OCI-LY7 (cell line): ENCODE data around the gene COL6A2. TPM values are rescaled to one million over a fixed set of nuclear protein-coding genes. Genes with fewer than 3 reads are reported as not detected.

Source experiments
- BruUV-seq: library from RNA; stranded (reverse); fragments of 400-500 nt; replicated peaks from 2 replicates; lab custom pipeline; 2021; lab: Mats Ljungman, UMichigan
- CTCF ChIA-PET: fragments of 300-600 bp; sonication (Branson Sonifier 250); formaldehyde crosslinking; loops from one replicate; lab custom pipeline; 2022; ENCODE audit warnings: antibody characterized with exemption; ENCODE audit not compliant: unreplicated experiment; lab: Charles Lee
- POLR2A ChIA-PET: fragments of 300-600 bp; sonication (Branson Sonifier 250); formaldehyde crosslinking; loops from one replicate; lab custom pipeline; 2022; ENCODE audit warnings: antibody characterized with exemption; lab: Charles Lee
- DNase-seq: peaks from one replicate; pipeline ENCODE4 v3.0.0-alpha.2; 2015; ENCODE audit warnings: low spot score
- H2AFZ ChIP-seq: fragments of 200-600 bp; sonication (generic), shearing (Covaris generic); 2 replicates; pipeline ENCODE4 v1.6.1; 2014; ENCODE audit warnings: mild to moderate bottlenecking, antibody characterized with exemption, low read length, moderate library complexity
- H3K27ac ChIP-seq: fragments of 200-600 bp; sonication (generic); 2 replicates; pipeline ENCODE4 v1.5.1; 2014; ENCODE audit warnings: mixed run types, low read depth, mild to moderate bottlenecking, moderate library complexity, low read length, inconsistent platforms; ENCODE audit not compliant: poor library complexity, severe bottlenecking
- H3K36me3 ChIP-seq: fragments of 200-600 bp; sonication (generic); 2 replicates; pipeline ENCODE4 v1.6.1; 2014; ENCODE audit warnings: mild to moderate bottlenecking, antibody characterized with exemption, low read length, moderate library complexity, mixed read lengths; ENCODE audit not compliant: insufficient read depth
- H3K4me1 ChIP-seq: fragments of 200-600 bp; sonication (generic); 2 replicates; pipeline ENCODE4 v1.5.1; 2014; ENCODE audit warnings: mild to moderate bottlenecking, low read length; ENCODE audit not compliant: insufficient read depth, poor library complexity, severe bottlenecking
- H3K4me2 ChIP-seq: fragments of 200-600 bp; sonication (generic); 2 replicates; pipeline ENCODE4 v1.6.1; 2014; ENCODE audit warnings: mild to moderate bottlenecking, low read length
- H3K4me3 ChIP-seq: fragments of 200-600 bp; sonication (generic); 2 replicates; pipeline ENCODE4 v1.5.1; 2014; ENCODE audit warnings: mild to moderate bottlenecking, low read depth, low read length; ENCODE audit not compliant: poor library complexity, severe bottlenecking
- H3K79me2 ChIP-seq: fragments of 200-600 bp; sonication (generic); 2 replicates; pipeline ENCODE4 v1.6.1; 2016; ENCODE audit warnings: low read depth, mild to moderate bottlenecking, low read length, moderate library complexity, mixed read lengths; ENCODE audit not compliant: insufficient read depth
- H3K9me2 ChIP-seq: fragments of 200-600 bp; sonication (generic); 2 replicates; pipeline ENCODE4 v1.6.1; 2016; ENCODE audit warnings: mild to moderate bottlenecking, low read length, mixed read lengths; ENCODE audit not compliant: insufficient read depth
- H3K9me3 ChIP-seq: fragments of 200-600 bp; sonication (generic); 2 replicates; pipeline ENCODE4 v1.6.1; 2014; ENCODE audit warnings: mild to moderate bottlenecking, mixed run types, low read length, mixed read lengths
- H4K20me1 ChIP-seq: fragments of 200-600 bp; sonication (generic); 2 replicates; pipeline ENCODE4 v1.6.1; 2014; ENCODE audit warnings: mild to moderate bottlenecking, antibody characterized with exemption, low read length, moderate library complexity, mixed read lengths; ENCODE audit not compliant: insufficient read depth
- EZH2phosphoT487 ChIP-seq: fragments of 200-600 bp; sonication (generic); IDR thresholded peaks from 2 replicates; pipeline ENCODE4 v1.6.1; 2018; ENCODE audit warnings: low read depth, borderline replicate concordance, mild to moderate bottlenecking, mixed run types, antibody characterized with exemption, low read length, moderate library complexity, mixed read lengths
- intact Hi-C: fragments of 100-400 bp; cut with micrococcal nuclease; formaldehyde crosslinking; loops from one replicate; pipeline ENCODE4 v1.10.0; 2022; ENCODE audit not compliant: unreplicated experiment
- total RNA-seq, 2 experiments: library from RNA; depleted of rRNA in 1 of 2; stranded (reverse); fragments of >200 nt in 1 of 2; shearing (Covaris generic) in 1 of 2; gene quantifications; 2 replicates each; pipeline ENCODE4 v1.2.3, GENCODE V29; 2014 to 2022
- TF ChIP-seq, protein P1 (sequence below): fragments of 200-600 bp; sonication (generic); conservative IDR thresholded peaks from 2 replicates; pipeline ENCODE4 v1.5.1; 2014; ENCODE audit warnings: mild to moderate bottlenecking, antibody characterized with exemption, low read length, moderate library complexity, mixed read lengths

The COL6A2 gene
- total RNA-seq, 2 experiments from 2014 or later = not detected

DNA sequence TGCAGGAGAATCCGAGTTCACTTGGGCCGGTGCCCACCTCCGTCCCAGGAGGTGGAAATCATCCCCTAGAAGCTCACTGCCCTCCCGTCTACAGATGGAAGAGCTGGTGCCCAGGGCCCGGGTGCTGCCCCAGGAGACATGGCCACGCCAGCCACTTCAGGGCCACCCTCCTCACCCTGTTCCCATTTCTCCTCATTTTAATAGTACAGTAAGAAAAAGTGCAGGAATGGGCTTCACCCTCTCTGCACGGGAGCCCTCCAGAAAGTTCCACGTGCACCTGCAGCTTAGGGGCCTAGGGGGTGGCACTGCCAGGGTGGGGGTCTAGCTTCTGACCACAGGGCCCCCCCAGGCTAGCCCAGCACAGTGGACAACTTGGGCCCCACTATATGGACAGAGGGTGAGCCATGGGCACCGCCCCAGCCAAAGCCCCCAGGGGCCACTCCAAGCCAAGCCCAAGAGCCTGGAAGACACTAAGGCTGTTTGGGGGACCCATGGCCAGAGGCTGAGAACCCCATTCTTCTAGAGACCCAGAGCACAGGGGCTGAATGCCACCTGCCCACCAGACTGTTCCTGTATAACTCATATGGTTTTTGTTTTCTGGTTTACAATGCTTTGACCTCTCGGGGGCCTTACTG lies 60.9 kb downstream of the COL6A2 start:
- no peak overlapping the region for H3K27ac ChIP-seq
- H3K9me2 ChIP-seq = no peaks in the 10 kb centered on the region
- BruUV-seq = no TSS peak
- no peaks in the 10 kb centered on the region for H3K79me2 ChIP-seq
- H3K4me1 ChIP-seq = no peaks in the 10 kb centered on the region
- no peaks in the 10 kb centered on the region for H4K20me1 ChIP-seq
- no peak overlapping the region for H3K4me2 ChIP-seq
- H3K4me3 ChIP-seq = no peak overlapping the region
- POLR2A ChIA-PET = no interaction called here
- CTCF ChIA-PET = no interaction called here
- intact Hi-C loops = no loop called here
- DNase-seq = no peak
- no peak overlapping the region for H2AFZ ChIP-seq
- TF ChIP-seq EZH2phosphoT487 = no peak
- TF ChIP-seq, protein P1, sequence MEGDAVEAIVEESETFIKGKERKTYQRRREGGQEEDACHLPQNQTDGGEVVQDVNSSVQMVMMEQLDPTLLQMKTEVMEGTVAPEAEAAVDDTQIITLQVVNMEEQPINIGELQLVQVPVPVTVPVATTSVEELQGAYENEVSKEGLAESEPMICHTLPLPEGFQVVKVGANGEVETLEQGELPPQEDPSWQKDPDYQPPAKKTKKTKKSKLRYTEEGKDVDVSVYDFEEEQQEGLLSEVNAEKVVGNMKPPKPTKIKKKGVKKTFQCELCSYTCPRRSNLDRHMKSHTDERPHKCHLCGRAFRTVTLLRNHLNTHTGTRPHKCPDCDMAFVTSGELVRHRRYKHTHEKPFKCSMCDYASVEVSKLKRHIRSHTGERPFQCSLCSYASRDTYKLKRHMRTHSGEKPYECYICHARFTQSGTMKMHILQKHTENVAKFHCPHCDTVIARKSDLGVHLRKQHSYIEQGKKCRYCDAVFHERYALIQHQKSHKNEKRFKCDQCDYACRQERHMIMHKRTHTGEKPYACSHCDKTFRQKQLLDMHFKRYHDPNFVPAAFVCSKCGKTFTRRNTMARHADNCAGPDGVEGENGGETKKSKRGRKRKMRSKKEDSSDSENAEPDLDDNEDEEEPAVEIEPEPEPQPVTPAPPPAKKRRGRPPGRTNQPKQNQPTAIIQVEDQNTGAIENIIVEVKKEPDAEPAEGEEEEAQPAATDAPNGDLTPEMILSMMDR = no peak
- H3K36me3 ChIP-seq = no peaks in the 10 kb centered on the region
- H3K9me3 ChIP-seq = peaks cover 3% of the 10 kb centered on the region; the same call in 1 of the 2 replicates

DNA sequence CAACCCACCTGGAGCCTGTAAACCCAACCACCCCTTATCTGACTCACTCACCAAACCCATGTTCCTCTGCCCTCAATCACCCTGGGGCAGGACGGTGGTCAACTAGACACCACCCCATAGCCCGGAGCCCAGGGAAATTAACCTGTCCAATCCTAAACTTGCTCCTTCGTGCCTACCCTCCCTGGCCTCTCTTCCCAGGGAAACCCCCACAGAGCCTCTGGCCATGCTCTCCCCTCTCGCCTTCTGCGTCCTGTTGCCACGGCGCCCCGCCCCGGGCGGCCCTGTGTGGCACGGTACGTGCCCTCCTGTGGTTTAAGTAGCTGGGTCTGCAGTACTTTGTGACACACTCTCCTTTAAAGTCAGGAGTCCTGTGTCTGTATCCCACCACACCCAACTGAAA lies 61.5 kb downstream of the COL6A2 start:
- no peak for DNase-seq
- TF ChIP-seq EZH2phosphoT487 = no peak
- TF ChIP-seq, protein P1 = no peak
- Histone ChIP-seq H3K9me2 (no peaks in the 10 kb centered on the region), H2AFZ (no peak overlapping the region), H3K4me3 (no peak overlapping the region), H3K4me2 (no peak overlapping the region), H3K4me1 (no peaks in the 10 kb centered on the region), H3K36me3 (no peaks in the 10 kb centered on the region), H3K79me2 (no peaks in the 10 kb centered on the region), H3K27ac (no peak overlapping the region), H4K20me1 (no peaks in the 10 kb centered on the region), H3K9me3 (peaks cover 3% of the 10 kb centered on the region; the same call in 1 of the 2 replicates)
- ChIA-PET POLR2A (no interaction called here), CTCF (no interaction called here)
- intact Hi-C loops = no loop called here
- no TSS peak for BruUV-seq

DNA sequence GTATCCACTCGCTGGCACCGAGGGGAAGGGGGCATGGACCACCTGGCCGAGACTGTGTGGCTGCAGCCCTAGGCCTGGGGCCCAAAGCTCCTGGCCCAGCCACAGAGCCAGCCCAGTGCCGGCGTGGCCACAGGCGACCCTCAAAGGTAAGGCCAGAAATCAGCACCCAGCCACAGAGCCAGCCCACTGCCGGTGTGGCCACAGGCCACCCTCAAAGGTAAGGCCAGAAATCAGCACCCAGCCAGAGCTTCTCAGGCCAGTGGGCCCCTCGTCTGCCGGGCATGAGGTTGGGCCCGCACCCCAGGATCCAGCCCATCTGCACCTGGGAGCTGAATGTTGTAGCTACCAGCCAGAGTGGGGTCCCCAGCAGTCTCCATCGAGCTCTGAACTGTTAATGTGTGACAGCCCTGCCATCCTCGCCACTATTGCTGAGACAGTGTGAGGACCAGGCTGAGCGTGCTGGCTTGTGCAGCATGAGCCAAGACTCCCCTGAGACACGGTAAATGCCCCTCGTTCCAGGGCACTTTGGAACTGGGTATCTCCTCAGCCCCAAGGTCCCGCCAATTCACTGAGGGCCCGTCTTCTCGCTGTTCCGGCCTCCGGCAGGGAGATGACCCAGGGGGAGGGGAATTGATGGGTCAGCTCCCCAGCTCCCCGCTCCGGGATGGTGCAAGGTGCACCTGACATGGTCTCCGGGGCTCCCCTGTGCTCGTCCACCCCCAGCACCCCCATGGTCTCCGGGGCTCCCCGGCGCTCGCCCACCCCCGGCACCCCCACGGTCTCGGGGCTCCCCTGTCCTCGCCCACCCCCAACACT lies 62.1 kb downstream of the COL6A2 start:
- DNase-seq = no peak
- Histone ChIP-seq H3K27ac (no peak overlapping the region), H3K4me1 (no peaks in the 10 kb centered on the region), H3K9me2 (no peaks in the 10 kb centered on the region), H2AFZ (no peak overlapping the region), H3K36me3 (no peaks in the 10 kb centered on the region), H4K20me1 (no peaks in the 10 kb centered on the region), H3K4me3 (no peak overlapping the region), H3K9me3 (peaks cover 3% of the 10 kb centered on the region; the same call in 1 of the 2 replicates), H3K79me2 (no peaks in the 10 kb centered on the region), H3K4me2 (no peak overlapping the region)
- no peak for TF ChIP-seq EZH2phosphoT487
- TF ChIP-seq, protein P1 = no peak
- POLR2A ChIA-PET = no interaction called here
- intact Hi-C loops = no loop called here
- CTCF ChIA-PET = no interaction called here
- BruUV-seq = no TSS peak
